Brain microvascular endothelial cell (primary cell): ENCODE measurements around the gene SEC31A.

Experiments
- DNase-seq: peaks from one replicate; pipeline ENCODE4 v3.0.0-alpha.2; 2020
- H3K27ac ChIP-seq: fragments of 250-450 bp; sonication (Bioruptor Pico); 2 replicates; pipeline ENCODE4 v1.5.1; 2020; ENCODE audit warnings: mild to moderate bottlenecking, moderate library complexity
- H3K27me3 ChIP-seq: fragments of 250-450 bp; sonication (Bioruptor Pico); replicated peaks from 2 replicates; pipeline ENCODE4 v1.5.1; 2020; ENCODE audit warnings: mild to moderate bottlenecking
- H3K36me3 ChIP-seq: fragments of 250-450 bp; sonication (Bioruptor Pico); replicated peaks from 2 replicates; pipeline ENCODE4 v1.5.1; 2020; ENCODE audit warnings: mild to moderate bottlenecking
- H3K4me3 ChIP-seq: 2 replicates; pipeline ENCODE4 v1.5.1; 2011; ENCODE audit warnings: low read depth, mild to moderate bottlenecking, control low read depth, low read length, moderate library complexity
- in situ Hi-C: cut with HindIII; loops from 2 replicates; pipeline ENCODE4 v1.10.0; 2017; ENCODE audit warnings: low sequenced_read_pairs, low pct_ligation_motif_present
- TF ChIP-seq, protein P1 (sequence below): IDR thresholded peaks from 2 replicates; pipeline ENCODE4 v1.5.1; 2011; ENCODE audit warnings: low read depth, mild to moderate bottlenecking, moderate library complexity, low read length, control low read depth, inconsistent platforms; ENCODE audit errors: missing control alignments

SEC31A gene

DNA sequence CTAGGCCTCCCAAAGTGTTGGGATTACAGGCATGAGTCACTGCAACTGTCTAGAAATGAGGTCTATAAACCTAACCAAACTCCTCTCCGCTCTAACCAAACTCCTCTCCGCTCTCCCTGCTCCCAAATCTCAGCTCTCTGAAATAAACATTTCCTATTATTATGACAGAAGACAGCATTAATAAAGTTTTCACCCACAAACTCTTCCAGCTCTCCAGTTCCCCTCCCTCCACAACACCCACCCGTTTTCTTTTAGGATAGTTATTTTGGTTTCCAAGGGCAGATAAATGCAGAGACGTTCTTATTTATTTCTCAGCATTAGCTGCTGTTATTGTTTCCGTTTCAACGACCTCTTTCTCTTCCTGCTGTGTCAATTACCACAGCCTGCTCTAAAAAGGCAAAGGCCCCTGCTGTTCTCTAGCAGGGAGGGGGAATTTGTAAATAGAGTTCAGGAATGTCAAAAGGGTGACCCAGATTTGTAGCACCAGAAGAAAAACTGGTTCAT, 79.1 kb downstream of the SEC31A start:
- peak; percentile 41 for DNase-seq
- no peak overlapping the region for H3K27ac ChIP-seq
- H3K4me3 ChIP-seq: no peak overlapping the region
- peaks cover 7% of the 10 kb centered on the region for H3K36me3 ChIP-seq
- H3K27me3 ChIP-seq: no peaks in the 10 kb centered on the region
- TF ChIP-seq, protein P1, sequence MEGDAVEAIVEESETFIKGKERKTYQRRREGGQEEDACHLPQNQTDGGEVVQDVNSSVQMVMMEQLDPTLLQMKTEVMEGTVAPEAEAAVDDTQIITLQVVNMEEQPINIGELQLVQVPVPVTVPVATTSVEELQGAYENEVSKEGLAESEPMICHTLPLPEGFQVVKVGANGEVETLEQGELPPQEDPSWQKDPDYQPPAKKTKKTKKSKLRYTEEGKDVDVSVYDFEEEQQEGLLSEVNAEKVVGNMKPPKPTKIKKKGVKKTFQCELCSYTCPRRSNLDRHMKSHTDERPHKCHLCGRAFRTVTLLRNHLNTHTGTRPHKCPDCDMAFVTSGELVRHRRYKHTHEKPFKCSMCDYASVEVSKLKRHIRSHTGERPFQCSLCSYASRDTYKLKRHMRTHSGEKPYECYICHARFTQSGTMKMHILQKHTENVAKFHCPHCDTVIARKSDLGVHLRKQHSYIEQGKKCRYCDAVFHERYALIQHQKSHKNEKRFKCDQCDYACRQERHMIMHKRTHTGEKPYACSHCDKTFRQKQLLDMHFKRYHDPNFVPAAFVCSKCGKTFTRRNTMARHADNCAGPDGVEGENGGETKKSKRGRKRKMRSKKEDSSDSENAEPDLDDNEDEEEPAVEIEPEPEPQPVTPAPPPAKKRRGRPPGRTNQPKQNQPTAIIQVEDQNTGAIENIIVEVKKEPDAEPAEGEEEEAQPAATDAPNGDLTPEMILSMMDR: no peak
- in situ Hi-C loops: no loop called here

DNA sequence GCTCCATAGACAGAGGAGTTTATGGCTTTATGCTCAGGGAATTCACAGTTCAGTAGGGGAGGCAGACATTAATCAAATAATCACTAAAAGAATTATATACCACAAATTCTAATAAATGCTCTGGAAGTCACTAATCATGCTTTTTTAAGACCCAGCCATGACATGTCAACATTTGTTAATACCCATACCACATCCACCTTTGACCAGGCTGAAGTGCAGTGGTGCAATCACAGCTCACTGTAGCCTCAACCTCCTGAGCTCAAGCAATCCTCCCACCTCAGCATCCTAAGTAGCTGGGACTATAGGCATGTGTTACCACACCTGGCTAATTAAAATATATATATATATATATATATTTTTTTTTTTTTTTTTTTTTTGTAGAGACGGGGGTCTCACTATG, 79.6 kb downstream of the SEC31A start:
- H3K36me3 ChIP-seq: peaks cover 3% of the 10 kb centered on the region
- no peaks in the 10 kb centered on the region for H3K27me3 ChIP-seq
- no peak for DNase-seq
- TF ChIP-seq, protein P1: no peak
- H3K4me3 ChIP-seq: no peak overlapping the region
- H3K27ac ChIP-seq: no peak overlapping the region
- in situ Hi-C loops: no loop called here

DNA sequence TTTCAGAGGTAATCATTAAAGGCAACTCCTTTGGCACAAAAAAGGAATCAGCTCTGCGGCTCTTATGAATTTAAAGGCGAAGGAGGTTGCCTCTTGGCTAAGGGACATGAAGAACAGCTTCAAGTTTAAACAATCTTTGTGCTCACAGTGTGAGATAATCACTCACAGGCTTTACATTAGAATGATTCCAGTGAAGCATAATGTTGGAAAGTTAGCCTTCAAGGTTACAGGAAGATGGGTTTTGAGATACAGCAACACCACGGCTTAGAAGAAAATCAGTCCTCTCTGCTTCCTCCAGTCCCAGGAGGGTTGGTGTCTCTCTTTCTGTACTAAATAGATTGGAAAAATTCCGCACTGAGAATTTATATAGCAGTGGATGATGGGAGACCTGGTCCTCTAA, 80.8 kb downstream of the SEC31A start:
- TF ChIP-seq, protein P1: no peak
- no peak overlapping the region for H3K4me3 ChIP-seq
- H3K36me3 ChIP-seq: no peaks in the 10 kb centered on the region
- no peaks in the 10 kb centered on the region for H3K27me3 ChIP-seq
- DNase-seq: no peak
- in situ Hi-C loops: no loop called here
- H3K27ac ChIP-seq: no peak overlapping the region

DNA sequence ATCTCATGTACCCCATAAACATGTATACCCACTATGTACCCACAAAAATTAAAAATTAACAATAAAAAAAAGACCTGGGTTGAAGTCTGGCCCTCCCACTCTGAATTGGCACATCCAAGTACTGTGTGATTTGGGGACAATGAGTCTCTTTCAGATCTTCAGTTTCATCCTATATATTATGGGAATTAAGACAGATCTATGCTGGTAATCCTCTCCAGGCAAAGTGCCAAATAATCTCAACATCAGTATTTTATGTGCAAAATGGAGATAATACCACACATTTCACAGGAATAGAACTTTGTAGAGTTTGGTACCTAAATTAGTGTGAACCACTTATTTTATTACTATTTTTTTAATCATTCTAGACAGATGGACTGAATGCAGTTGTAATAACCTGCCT, 81.3 kb downstream of the SEC31A start:
- TF ChIP-seq, protein P1: no peak
- Histone ChIP-seq H3K4me3 (no peak overlapping the region), H3K36me3 (no peaks in the 10 kb centered on the region), H3K27ac (no peak overlapping the region), H3K27me3 (no peaks in the 10 kb centered on the region)
- in situ Hi-C loops: no loop called here
- no peak for DNase-seq

DNA sequence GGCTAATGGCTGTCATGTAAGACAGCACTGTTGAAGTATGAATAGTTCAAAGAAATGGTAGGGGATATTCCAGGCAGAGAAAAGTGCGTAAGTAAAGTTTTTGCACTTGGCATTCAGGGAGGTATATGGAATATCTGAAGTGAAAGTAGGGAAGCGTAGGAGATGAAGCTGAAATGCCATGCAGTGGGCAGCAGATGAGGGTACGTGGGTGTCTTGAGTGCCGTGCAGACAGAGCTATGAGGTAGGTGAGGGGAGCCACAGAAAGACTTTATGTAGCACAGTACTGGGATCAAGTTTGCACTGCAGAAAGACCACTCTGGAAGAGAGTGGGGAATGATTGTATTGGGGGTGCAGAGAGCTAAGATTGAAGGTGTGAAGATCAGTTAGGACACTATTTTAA, 87.2 kb downstream of the SEC31A start:
- H3K27me3 ChIP-seq: no peaks in the 10 kb centered on the region
- DNase-seq: no peak
- H3K36me3 ChIP-seq: no peaks in the 10 kb centered on the region
- H3K27ac ChIP-seq: no peak overlapping the region
- H3K4me3 ChIP-seq: no peak overlapping the region
- in situ Hi-C loops: no loop called here
- TF ChIP-seq, protein P1: no peak

DNA sequence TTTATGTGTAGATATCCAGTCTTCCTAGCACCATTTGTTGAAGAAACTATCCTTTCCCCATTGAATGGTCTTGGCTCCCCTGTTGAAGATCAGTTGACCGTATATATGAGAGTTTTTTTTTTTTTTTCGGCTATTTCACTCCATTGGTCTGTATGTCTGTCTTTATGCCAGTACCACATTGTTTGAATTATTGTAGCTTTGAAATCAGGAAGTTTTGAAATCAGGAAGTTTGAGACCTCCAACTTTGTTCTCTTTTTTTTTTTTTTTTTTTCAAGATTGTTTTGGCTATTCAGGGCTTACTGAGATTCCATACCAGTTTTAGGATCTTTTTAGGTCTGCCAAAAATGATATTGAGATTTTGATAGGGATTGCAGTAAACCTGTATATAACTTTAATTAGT, 88.0 kb downstream of the SEC31A start:
- Histone ChIP-seq H3K36me3 (no peaks in the 10 kb centered on the region), H3K4me3 (no peak overlapping the region), H3K27me3 (no peaks in the 10 kb centered on the region), H3K27ac (no peak overlapping the region)
- DNase-seq: no peak
- TF ChIP-seq, protein P1: no peak
- in situ Hi-C loops: no loop called here
